ENCODE measurements around the gene FAM199X.

- TF ChIP-seq CTCF (IDR thresholded peaks at IDR 0.05) (no peak), POLR2A (IDR thresholded peaks at IDR 0.05) (no peak), POLR2AphosphoS5 (IDR thresholded peaks at IDR 0.05) (no peak), EP300 (IDR thresholded peaks at IDR 0.05) (no peak)
These were observed 35.4 kb upstream of the FAM199X start for GRCh38 chrX:104130808-104131207.
